Retinal pigment epithelial cell (primary cell): ENCODE measurements around the gene PRKAG2.
"Not testable (repeated sequence)": the region's sequence is repeated elsewhere in the genome, so short reads cannot be mapped to it uniquely, and the experiment has no call there.

ENCODE experiments used
- DNase-seq: peaks from one replicate; pipeline ENCODE4 v3.0.0-alpha.2; 2010; ENCODE audit warnings: low read depth
- H3K4me3 ChIP-seq: 2 replicates; pipeline ENCODE4 v1.5.1; 2011; ENCODE audit warnings: mild to moderate bottlenecking, low read length, control low read depth, moderate library complexity
- TF ChIP-seq, protein P1 (sequence below): conservative IDR thresholded peaks from 2 replicates; pipeline ENCODE4 v1.5.1; 2011; ENCODE audit warnings: low read depth, low read length, control low read depth, inconsistent platforms

PRKAG2 gene

DNA sequence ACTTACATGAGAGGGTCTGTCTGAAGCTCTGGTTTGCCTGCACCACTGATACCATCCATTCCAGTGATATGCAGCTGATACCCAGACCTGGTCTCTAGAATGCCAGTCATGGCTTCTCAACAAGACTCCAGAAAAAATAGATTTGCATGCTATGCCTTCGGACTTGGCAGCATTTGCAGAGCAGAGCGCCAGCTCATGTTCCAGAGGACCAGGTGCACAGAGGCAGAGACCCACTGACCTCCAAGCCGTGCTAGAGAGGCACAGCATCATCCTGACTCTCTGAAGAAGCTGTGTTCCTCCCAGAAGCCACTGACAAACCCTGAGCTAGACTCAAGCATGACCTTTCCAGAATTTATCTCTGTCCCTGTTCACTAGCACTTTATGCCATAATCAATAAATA is 6.9 kb upstream of the PRKAG2 start:
- no peak overlapping the region for H3K4me3 ChIP-seq
- TF ChIP-seq, protein P1, sequence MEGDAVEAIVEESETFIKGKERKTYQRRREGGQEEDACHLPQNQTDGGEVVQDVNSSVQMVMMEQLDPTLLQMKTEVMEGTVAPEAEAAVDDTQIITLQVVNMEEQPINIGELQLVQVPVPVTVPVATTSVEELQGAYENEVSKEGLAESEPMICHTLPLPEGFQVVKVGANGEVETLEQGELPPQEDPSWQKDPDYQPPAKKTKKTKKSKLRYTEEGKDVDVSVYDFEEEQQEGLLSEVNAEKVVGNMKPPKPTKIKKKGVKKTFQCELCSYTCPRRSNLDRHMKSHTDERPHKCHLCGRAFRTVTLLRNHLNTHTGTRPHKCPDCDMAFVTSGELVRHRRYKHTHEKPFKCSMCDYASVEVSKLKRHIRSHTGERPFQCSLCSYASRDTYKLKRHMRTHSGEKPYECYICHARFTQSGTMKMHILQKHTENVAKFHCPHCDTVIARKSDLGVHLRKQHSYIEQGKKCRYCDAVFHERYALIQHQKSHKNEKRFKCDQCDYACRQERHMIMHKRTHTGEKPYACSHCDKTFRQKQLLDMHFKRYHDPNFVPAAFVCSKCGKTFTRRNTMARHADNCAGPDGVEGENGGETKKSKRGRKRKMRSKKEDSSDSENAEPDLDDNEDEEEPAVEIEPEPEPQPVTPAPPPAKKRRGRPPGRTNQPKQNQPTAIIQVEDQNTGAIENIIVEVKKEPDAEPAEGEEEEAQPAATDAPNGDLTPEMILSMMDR, result no peak
- no peak for DNase-seq

DNA sequence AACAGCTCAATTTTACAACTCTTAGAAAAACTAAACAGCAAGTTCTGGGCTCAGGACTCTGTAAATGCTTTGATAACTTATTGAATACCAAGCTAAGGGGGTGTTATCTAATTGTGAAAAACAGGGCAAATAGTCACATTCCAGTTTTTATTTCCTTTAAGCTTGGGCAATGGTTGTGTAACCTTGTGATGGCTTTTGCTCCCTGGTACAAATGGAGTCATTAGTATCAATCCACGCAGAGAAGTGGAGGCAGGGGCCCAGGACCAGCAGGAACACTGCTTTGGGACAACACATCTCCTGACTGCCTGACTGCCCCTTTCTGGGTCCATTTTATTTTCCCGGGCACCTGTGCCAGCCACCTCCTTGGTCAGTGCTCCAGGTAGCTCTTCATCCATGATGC is 5.8 kb upstream of the PRKAG2 start:
- DNase-seq, result no peak
- TF ChIP-seq, protein P1, result no peak
- H3K4me3 ChIP-seq, result no peak overlapping the region

DNA sequence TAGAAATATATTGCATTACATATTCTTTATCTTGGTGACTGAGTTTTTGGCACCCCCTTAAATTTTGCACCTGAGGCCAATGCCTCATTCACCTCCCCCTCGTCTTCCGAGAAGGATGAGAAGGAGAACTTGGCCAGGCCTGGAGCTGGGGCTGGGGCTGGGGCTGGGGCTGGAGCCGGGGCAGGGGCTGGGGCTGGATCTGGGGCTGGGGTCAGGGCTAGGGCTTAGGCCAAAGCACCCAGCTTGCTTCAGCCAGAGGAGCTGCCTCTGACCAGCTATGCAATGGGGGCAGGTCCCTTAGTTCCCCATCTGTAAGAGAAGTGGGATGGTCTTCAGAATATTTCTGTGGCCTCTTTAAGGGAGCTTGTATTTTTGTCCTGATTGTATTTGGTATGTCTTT is 3.8 kb upstream of the PRKAG2 start:
- no peak for DNase-seq
- no peak overlapping the region for H3K4me3 ChIP-seq
- TF ChIP-seq, protein P1, result no peak

DNA sequence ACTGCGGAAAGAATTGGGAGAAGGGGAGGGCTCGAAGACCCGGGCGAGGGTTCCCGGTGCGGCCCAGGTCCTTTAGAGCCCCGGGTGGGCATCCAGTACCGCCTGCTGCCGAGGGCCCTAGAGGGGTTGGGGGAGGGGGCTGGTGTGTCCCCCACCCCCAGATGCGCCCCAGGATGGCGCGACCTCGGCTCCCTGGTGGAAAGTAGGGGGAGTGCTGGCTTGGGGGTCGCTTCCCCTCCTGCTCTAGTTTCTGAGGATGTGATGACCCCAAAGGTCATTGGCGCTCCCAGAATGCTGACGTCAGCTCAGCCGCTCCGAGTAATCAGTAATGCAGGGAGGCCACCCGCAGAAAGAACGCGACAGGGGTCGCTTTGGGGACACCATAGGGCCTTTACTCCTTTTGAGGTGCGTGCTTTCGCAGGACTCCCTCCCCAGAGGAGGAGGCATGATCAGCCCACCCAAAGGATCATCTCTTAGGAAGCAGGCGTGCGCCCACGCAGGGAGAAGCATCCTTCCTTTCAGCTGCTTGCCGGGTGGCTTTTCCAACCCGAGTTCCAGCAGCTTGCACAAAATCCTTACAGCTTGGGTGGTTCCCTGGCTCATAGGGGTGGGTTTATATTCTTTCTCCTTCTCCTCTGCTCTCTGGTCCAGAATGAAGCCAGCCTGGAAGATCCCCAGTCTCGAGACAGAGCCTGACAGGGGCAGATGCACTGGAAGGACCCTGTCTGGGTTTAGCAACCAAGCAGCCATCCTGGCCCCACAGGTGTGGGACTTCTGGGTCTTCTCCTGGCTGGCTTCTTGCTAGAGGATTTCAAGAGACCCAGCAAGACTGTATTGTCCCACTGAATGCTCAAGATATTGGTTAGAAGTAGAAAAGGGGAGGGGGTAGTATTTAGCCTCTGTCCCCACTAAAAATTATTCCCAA is 1.3 kb upstream of the PRKAG2 start:
- no peak for DNase-seq
- TF ChIP-seq, protein P1, result no peak
- no peak overlapping the region for H3K4me3 ChIP-seq

DNA sequence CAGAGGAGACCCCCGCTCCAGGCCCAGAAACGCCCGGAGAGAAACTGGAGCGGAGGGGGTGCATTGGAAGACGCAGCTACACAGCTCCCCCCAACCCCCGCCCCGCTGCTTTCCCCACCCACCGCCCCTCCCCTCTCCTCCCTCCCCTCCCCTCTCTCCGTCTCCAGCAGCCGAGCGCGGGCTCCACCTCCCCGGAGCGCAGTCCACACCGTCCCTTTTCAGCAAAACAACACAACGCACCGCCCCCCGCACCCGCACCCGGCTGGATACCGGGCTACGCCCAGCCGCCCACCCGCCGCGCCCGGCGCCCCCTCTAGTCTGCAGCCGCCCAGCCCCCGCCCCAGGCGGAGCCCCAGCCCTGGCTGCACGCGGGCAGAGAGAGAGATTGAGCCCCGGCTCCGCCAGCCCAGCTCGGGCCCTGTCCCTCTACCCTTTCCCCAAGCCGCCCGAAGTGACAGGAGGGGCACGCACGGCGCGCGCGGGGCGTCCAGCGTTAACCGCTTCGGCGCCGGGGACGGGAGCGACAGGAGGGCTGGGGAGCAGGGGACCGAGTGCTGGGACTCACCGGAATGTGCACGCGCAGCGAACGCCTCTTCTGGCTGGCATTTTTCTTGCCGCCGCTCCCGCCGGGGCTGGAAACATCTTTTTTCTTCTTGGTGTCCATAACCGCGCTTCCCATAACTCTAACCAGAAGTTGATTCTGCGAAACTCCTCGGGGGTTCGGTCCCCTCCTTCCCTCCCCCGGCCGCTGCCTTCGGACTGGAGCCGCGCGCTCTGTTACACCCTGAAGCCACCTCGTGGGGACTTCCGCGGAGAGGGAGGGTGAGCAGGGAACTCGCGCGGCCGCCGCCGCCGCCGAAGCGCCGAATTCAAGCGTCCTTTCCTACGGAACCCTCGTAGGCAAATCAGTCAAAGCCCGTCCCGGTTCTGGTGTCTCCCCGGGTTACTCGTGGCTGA is 695 bp downstream of the PRKAG2 start:
- TF ChIP-seq, protein P1, result no peak
- peak overlapping the region; percentile 63 for H3K4me3 ChIP-seq
- DNase-seq, result no peak

DNA sequence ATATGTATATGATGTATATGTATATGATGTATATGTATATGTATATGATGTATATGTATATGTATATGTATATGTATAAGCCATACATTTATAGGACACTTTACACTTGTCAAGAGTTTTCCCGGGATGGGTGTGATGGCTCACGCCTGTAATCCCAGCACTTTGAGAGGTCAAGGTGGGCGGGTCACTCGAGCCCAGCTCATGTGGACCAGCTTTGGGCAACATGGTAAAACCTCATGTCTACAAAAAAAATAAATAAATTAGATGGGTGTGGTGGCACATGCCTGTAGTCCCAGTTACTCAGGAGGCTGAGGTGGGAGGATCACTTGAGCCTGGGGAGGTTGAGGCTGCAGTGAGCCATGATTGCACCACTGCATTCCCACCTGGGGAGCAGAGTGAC is 2.4 kb downstream of the PRKAG2 start:
- DNase-seq, H3K4me3 ChIP-seq: not testable (repeated sequence)

DNA sequence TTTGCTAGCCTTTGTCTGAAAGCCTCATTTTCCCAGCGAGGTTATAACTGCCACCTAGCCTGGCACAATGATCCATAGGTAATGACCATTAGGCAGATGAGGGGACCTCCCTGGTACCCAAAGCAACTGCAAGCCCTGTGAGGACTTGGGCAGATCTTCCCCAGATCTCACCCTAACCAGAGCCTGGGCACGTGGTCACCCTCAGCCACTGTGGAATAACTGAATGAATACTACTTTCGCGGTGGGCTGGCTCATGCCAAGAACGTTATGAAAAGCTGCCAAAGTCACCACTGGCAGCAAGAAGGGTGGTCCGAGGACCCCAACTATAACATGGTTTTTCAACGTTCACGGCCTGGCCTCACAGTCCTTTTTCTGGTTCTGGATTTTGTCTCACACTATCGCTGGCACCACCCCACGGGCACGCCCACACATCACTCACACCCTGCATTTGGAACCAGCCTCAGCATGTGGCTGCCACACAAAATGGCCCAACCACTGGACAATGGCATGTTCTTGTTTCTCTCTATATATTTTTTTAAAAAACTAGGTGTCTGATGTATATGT is 3.4 kb downstream of the PRKAG2 start:
- TF ChIP-seq, protein P1, result no peak
- no peak for DNase-seq
- H3K4me3 ChIP-seq, result no peak overlapping the region
